H54 (cell line): ENCODE results near the gene NRCAM.

ENCODE experiments used
- DNase-seq: peaks from one replicate; pipeline ENCODE4 v3.0.0; 2011; ENCODE audit warnings: low spot score, mixed read lengths; ENCODE audit not compliant: insufficient read length
- FAIRE-seq: peaks from 3 replicates; lab custom pipeline; 2011; peaks lifted over from hg19 to GRCh38; lab: Jason Lieb, UNC
- POLR2A ChIP-seq: IDR thresholded peaks from 2 replicates; pipeline ENCODE4 v1.6.1; 2011; ENCODE audit warnings: low read depth, mild to moderate bottlenecking, low read length

Gene NRCAM

GRCh38 chr7:108211382-108212201 lies 244.6 kb downstream of the NRCAM start:
- DNase-seq (no peak), FAIRE-seq (no peak)
- TF ChIP-seq POLR2A, result no peak

- FAIRE-seq, result no peak
Measured at GRCh38 chr7:108210796-108211195, 245.4 kb downstream of the NRCAM start.

GRCh38 chr7:108205311-108205710 lies 250.9 kb downstream of the NRCAM start:
- FAIRE-seq, result no peak
- no peak for TF ChIP-seq POLR2A
- no peak for DNase-seq

More at GRCh38 chr7:108210796-108211195, 245.4 kb downstream of the NRCAM start:
- TF ChIP-seq POLR2A, result no peak
- no peak for DNase-seq

- FAIRE-seq (no peak), DNase-seq (no peak)
- TF ChIP-seq POLR2A, result no peak
Measured at GRCh38 chr7:108204281-108204796, 251.9 kb downstream of the NRCAM start.

GRCh38 chr7:108203537-108203936 lies 252.7 kb downstream of the NRCAM start:
- DNase-seq (no peak), FAIRE-seq (no peak)
- no peak for TF ChIP-seq POLR2A

GRCh38 chr7:108202743-108203142 lies 253.5 kb downstream of the NRCAM start:
- FAIRE-seq, result no peak
- no peak for DNase-seq

GRCh38 chr7:108201766-108202165 lies 254.5 kb downstream of the NRCAM start:
- DNase-seq (no peak), FAIRE-seq (no peak)
- TF ChIP-seq POLR2A, result no peak

More at GRCh38 chr7:108202743-108203142, 253.5 kb downstream of the NRCAM start:
- TF ChIP-seq POLR2A, result no peak

- DNase-seq (no peak), FAIRE-seq (no peak)
- no peak for TF ChIP-seq POLR2A
Measured at GRCh38 chr7:108200326-108200725, 255.9 kb downstream of the NRCAM start.

GRCh38 chr7:108197371-108198091 lies 258.7 kb downstream of the NRCAM start:
- no peak for DNase-seq
- FAIRE-seq, result no peak
- no peak for TF ChIP-seq POLR2A

- no peak for TF ChIP-seq POLR2A
- DNase-seq, result no peak
- FAIRE-seq, result no peak
Measured at GRCh38 chr7:108196004-108196403, 260.2 kb downstream of the NRCAM start.

- no peak for FAIRE-seq
Measured at GRCh38 chr7:108193594-108194498, 262.4 kb downstream of the NRCAM start.

GRCh38 chr7:108190891-108191290 lies 265.3 kb downstream of the NRCAM start:
- no peak for TF ChIP-seq POLR2A
- DNase-seq (no peak), FAIRE-seq (no peak)

More at GRCh38 chr7:108193594-108194498, 262.4 kb downstream of the NRCAM start:
- no peak for DNase-seq
- TF ChIP-seq POLR2A, result no peak

- DNase-seq (no peak), FAIRE-seq (no peak)
- no peak for TF ChIP-seq POLR2A
Measured at GRCh38 chr7:108189733-108190388, 266.4 kb downstream of the NRCAM start.
